GM12873 (cell line): ENCODE data around the gene TATDN2.

ENCODE experiments used
- CTCF ChIP-seq: IDR thresholded peaks from 2 replicates; pipeline ENCODE4 v1.5.1; 2012; ENCODE audit warnings: low read depth, mild to moderate bottlenecking, moderate library complexity, low read length, control low read depth; ENCODE audit not compliant: insufficient read depth; ENCODE audit errors: missing control alignments

The TATDN2 gene

GRCh38 chr3:10284496-10284895, 36.2 kb downstream of the TATDN2 start:
- TF ChIP-seq CTCF = no peak

DNA sequence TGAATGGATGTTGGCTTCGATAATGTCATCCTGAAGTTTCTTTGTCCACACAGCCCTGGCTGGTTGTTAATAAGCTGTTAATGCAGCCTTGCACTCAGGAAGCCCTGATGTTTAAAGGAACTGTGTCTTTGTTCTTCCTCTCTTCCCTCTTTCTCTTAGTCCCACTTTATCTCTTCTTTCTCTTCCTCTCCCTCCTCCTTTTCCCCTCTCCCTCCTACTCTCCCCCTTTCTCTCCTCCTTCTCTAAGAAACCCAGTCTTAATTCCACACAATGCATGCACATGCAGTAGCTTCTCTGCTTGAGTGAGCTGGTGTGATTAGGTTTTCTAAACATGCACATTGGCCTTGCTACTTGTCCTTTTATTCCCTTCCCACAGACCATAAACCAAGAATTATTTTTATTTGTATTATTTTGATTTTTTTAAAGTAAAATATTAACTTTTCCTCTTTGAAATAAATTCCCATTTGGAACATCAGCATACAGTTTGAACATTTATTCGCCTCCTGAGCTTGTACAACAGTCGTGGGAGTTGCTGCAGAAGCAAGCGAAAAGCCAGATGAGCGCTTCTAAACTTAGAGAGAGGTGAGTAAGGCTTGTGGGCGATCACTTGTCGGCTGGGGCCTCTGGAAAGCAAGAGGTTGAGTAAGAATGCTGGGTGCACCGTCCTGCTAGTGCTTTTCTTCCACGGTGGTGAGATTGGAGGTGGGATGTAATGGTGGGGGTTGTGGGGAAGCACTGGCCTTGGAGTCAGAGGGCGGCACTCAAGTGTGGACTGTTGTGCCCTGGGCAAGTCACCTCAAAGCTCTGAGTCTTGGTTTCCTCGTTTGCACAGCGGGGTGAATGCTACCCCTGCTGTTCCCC, 37.2 kb downstream of the TATDN2 start:
- no peak for TF ChIP-seq CTCF

DNA sequence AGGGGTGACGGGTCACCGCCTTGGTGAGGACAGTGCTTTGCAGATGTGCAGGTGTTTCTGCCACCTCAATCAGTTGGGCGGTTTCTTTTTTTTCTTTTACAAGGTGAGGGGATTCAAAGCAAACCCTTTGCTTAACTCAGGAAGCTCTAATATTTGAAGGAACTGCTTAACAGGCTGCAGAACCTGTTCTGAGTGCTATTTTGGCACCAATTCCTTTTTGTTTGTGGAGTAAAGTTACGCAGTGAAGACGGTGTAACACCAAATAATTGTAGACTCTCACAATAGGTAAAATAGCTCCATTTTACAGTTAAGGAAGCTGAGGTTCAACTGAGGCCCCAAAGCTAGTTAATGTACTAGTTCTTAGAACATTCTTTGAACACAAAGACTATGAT, 37.9 kb downstream of the TATDN2 start:
- TF ChIP-seq CTCF = no peak

DNA sequence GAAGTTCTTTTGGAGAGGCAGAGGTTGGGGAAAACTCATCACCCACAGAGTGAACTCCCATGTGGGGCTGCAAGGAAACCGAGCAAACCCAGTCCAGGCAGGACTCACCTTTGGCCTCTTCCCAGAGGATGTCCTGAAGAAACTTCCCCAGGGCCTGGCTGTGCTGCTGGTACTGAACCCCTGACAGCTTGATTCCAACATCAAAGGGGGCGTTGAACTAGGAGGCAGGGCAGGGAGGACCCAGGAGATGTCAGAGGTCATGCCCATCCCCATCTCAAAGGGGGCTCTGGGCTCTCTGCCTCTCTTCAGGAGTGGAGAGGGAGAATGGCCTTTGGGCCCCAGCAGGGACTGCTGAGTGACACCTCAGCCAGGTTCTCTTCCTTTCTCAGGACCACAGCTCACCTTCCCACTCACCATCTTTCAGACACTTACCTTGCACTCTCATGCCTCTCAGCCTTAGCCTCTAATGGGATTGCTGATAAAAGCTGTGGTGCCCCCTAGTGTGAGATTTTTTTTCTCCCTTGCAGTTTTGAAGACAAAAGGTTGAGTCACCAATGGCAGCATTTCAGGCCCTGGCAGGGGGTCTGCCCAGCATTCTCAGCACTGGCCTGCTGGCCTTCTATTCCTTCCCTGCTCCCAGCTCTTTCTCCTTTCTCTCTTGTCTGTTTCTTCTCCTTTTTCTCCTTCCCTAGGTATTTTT, 38.5 kb downstream of the TATDN2 start:
- no peak for TF ChIP-seq CTCF

- TF ChIP-seq CTCF = no peak
These were observed 39.8 kb downstream of the TATDN2 start for GRCh38 chr3:10287936-10288574.

DNA sequence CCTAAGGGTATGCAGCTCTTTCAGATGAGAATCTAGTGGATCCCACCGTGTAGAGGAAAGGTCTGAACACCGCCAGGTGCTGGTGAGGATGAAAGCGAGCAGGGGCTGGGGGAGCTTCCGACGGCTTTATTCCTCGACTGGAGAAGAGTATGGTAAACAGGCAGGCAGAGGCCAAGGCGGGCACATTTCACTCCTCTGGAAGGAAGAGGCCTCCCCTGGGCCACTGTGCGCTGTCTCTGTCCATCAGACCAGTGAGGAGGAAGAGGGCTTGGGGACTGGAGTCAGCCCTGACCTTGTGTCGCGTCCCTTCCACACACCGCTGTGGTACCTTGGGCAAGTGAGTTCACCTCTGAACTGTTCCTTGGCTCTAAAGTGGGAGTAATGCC, 40.3 kb downstream of the TATDN2 start:
- TF ChIP-seq CTCF = no peak

DNA sequence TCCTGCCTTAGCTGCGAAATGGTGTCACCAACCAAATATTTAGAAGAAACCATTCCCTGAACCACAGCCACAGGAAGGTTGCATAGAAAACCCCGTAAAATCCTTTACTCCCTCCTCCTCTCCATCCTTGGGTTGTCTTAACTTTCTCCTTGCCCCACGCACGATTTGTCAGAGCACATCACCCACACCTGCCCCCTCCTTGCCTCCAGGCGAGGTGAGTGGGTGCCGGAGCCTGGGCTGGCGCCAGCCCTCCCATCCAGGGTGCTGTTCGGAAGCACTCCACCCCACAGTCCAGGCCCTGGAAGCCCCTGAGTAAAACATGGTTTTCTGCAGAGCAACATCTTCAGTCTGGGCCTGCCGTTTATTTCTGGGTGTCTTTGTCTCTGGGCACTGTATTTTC, 40.8 kb downstream of the TATDN2 start:
- TF ChIP-seq CTCF = no peak
